ENCODE data around the gene NPM1. TPM values are rescaled to one million over a fixed set of nuclear protein-coding genes. Genes with fewer than 3 reads are reported as not detected.

Gene NPM1
- total RNA-seq, 1 experiment from 2014 or later: 3,122 TPM

GRCh38 chr5:171426680-171427079 is 39.0 kb downstream of the NPM1 start:
- Histone ChIP-seq H4K20me1 (ENCODE audit: control insufficient read depth, insufficient read depth, insufficient read length) (peaks cover 2% of the 10 kb centered on the region), H3K14ac (ENCODE audit: insufficient read depth, low read length) (no peak overlapping the region)
- H3K9me3 Mint-ChIP-seq: no peaks in the 10 kb centered on the region; a peak in 1 of 5 replicates

More at GRCh38 chr5:171426680-171427079, 39.0 kb downstream of the NPM1 start:
- no peak overlapping the region for H2BK12ac ChIP-seq (ENCODE audit: insufficient read length, low read depth, low read length)
- H3K4me3 Mint-ChIP-seq: no peak overlapping the region
- no peaks in the 10 kb centered on the region for H3K23me2 ChIP-seq (ENCODE audit: insufficient read length, low read depth, low read length, poor library complexity, severe bottlenecking)
- H3K9me3 ChIP-seq (ENCODE audit: control insufficient read depth, low read depth, low read length): no peaks in the 10 kb centered on the region
- no peak for DNase-seq
- H4K8ac ChIP-seq (replicated peaks; ENCODE audit: insufficient read length, low read depth, low read length): no peak overlapping the region
- no peak overlapping the region for H2BK120ac ChIP-seq (ENCODE audit: low read depth, low read length, poor library complexity, severe bottlenecking)
- H3K4ac ChIP-seq (ENCODE audit: low read depth, low read length): no peak overlapping the region
- no peaks in the 10 kb centered on the region; a peak in 1 of 7 replicates for H3K36me3 Mint-ChIP-seq (ENCODE audit: insufficient read depth in 1 of 3, low read depth in 3 of 3)
- H3K4me1 Mint-ChIP-seq: peaks cover 6 to 26% of the 10 kb centered on the region in 2 experiments
- no CpG with 5 or more reads among the region's 9 CpGs for whole genome bisulfite sequencing (ENCODE audit: extremely low coverage, insufficient read length, low lambda C conversion rate)
- H3K79me2 ChIP-seq (ENCODE audit: insufficient read depth, low read length): no peaks in the 10 kb centered on the region
- H3K9ac ChIP-seq (ENCODE audit: extremely low read depth, insufficient read length, low read length): no peak overlapping the region
- H3K23ac ChIP-seq (ENCODE audit: insufficient read length, low read depth, low read length): no peak overlapping the region
- no peak overlapping the region for H4K91ac ChIP-seq (ENCODE audit: insufficient read length, low read depth, low read length)
- no peak overlapping the region for H3K18ac ChIP-seq (ENCODE audit: insufficient read length, low read depth, low read length)
- no peak overlapping the region for H3K4me2 ChIP-seq (ENCODE audit: insufficient read depth, insufficient read length, low read length)
- H3T11ph ChIP-seq (ENCODE audit: low read length): no peak overlapping the region
- H2BK15ac ChIP-seq (ENCODE audit: low read depth, low read length): no peak overlapping the region
- no peak overlapping the region for H3K27ac ChIP-seq (ENCODE audit: insufficient read length, low read depth, low read length)
- H3K27ac Mint-ChIP-seq: no peak overlapping the region
- no peak overlapping the region for H3K56ac ChIP-seq (ENCODE audit: insufficient read length, low read depth, low read length)
- H3K27me3 Mint-ChIP-seq (ENCODE audit: low read depth): peaks cover 22% of the 10 kb centered on the region
- no peak overlapping the region for H4K5ac ChIP-seq (ENCODE audit: insufficient read length, low read depth, low read length)
- no peaks in the 10 kb centered on the region for H3K79me1 ChIP-seq (ENCODE audit: insufficient read depth, low read depth, low read length, poor library complexity, severe bottlenecking)
- H2BK20ac ChIP-seq (ENCODE audit: low read depth, low read length, poor library complexity, severe bottlenecking): no peak overlapping the region
- H3K4me1 ChIP-seq (ENCODE audit: insufficient read depth, low read length): no peaks in the 10 kb centered on the region
- no peak for TF ChIP-seq CTCF (conservative IDR thresholded peaks at IDR 0.05)
- no peaks in the 10 kb centered on the region; the same call in 1 of the 2 replicates for H3K27me3 ChIP-seq (ENCODE audit: insufficient read depth, low read length)
- H2AFZ ChIP-seq (ENCODE audit: low read length): no peak overlapping the region
- no peak overlapping the region for H2BK5ac ChIP-seq (ENCODE audit: insufficient read length, low read length)
- no peak overlapping the region for H2AK5ac ChIP-seq (ENCODE audit: insufficient read length, low read length)
